SKM-1 treated with dmso at 0.1 percent for 144 hours (cell line): ENCODE data around the gene MAP3K4.
A peak's percentile ranks its signal among the peaks of the same experiment; 100 is the strongest.
"Not testable (repeated sequence)": the region's sequence is repeated elsewhere in the genome, so short reads cannot be mapped to it uniquely, and the experiment has no call there.

Experiments
- DNase-seq: peaks from one replicate; lab custom pipeline; 2025; ENCODE audit not compliant: unreplicated experiment; lab: John Stamatoyannopoulos, UW

The MAP3K4 gene

DNA sequence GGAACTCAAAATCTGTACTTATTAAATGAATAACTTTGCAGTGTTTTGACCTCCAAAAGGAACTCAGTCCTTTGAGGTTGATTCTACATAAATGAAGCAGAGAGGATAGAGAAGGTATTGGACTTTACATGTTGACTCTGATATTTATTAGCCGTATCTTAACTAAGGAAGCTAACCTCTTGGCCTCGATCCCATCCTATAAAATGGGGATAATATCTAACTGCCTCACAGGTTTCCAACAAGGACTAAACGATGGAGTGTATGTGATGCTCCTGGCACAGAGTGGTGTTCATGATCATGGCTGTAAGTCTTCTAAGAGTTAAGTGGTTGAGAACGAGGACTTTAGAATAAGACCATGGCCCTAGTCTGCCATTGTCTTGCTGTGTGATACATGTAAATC, 24.2 kb upstream of the MAP3K4 start:
- no peak for DNase-seq

DNA sequence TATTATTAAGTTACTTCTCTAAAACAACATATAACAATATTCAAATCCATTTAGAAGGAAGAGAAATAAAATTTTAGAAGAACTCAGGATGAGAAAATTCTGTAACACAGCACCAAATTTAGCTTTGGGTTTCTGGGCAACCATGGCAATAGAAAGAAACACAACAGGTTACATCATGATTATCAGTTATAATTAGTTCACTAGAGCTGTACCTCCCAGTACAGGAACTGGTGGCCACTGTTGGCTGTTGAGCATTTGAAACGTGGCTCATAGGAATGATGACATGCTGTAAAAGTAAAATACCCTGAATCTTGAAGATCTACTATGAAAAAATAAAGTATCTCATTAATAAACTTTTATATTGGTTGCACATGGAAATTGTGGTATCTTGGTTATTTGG, 23.7 kb upstream of the MAP3K4 start:
- DNase-seq = no peak

DNA sequence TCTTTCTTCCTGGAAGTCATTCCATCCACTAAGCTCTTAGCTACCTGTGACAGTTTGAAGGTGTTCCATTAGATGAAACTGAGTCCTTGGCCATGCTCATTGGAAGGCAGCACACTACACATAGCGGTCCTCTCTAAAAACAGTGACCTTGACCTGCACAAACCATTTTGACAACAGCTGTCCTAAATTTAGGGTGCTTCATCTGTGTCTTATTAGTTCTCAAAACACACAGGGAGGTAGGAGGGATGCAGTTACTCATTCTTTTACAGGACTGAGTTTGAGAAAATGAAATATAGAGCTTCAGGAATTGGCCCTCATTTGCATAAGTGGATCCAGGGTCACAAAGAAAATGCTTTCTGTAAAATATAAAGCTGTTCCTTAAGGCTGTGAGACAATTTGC, 20.4 kb upstream of the MAP3K4 start:
- no peak for DNase-seq

DNA sequence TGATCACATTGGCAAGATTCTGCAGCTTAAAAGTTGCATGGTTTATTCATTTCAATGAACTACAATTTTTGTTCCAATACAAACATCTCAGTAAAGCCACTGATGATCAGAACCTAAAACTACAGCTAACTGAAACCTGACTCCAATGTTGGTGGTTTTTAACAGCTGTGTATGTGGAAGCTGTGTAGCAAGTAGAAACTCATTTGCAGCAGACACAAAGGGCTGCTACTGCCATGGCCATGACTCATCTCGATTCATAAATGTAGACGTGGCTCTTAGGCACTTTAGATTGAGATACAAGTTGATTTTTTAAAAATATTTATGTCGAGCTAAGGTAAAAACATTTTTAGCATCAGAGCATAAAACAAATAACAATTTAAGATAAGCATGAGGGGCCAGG, 19.5 kb upstream of the MAP3K4 start:
- DNase-seq = no peak

DNA sequence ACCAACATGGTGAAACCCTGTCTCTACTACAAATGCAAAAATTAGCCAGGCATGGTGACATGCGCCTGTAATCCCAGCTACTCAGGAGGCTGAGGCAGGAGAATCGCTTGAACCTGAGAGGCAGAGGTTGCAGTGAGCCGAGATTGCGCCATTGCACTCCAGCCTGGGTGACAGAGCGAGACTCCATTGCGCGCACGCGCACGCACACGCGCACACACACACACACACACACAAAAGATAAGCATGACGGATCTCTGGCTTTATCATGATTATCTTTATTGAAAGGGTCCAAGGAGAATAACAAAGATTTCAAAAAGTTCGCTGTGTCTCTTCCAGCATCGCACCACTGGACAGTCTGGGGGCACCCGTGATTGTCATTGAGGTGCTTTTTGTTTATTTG, 19.0 kb upstream of the MAP3K4 start:
- DNase-seq = not testable (repeated sequence)

DNA sequence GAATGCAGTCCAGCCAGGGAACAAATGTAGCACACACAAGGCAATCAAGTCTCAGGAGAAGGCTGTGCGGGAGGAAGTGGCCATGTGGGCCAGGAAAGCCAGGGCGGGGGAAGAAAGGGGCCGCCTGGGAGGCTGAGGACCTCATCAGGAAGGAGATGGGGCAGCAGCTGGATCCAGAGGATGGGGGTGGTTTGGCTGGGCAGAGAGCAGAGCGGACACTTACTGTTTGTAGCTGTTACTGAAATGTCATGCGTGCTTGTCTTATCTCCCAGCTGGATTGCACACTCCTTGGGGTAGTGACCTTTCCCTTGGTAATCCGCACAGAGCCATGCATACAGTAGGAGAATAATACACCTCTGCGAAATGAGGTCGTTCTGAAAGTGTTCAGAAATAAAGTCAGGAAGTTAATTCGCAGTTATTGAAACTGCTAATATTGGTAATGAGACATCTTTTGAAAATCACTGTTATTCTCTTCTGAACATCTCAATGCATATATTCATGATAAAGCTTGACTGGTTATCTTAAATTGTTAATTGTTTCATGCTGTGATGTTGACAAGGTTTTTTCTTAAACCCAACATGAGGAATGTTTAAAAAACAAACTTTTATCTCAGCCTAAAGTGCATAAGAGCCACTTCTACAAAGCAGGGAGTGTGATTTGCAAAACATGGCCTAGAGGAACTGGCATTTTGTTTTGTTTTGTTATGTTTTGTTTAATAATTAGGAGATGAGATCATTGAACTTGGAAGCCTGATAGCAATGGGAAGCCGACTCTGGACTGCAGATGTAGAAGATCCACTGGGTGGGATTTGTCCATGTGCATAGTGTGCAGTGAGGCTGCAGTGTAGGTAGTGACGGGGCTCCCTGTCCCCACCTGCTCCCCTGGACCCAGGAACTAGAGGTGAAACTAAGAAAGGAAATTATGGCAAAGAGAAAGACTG, 18.0 kb upstream of the MAP3K4 start:
- no peak for DNase-seq

DNA sequence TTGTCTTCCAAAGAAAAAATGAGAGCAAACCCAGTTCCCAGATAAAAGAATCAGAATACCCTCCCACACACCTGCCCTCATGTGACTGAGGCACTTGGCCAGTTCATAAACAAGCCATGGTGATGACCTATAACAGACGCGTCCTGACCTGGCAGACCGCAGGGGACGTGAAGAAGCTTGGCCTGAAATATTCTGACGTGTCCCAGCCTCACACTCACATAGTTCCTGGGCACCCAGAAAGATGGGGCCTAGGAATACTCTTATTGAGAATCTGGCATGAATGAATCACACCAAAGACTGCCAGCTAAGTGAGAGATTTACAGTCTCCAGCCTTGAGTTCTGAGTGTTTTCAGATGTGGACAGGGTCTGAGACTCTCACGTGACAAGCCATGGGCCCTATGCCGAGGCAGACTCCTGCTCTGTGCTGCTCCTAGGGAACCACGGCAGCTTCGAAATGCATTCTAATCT, 17.2 kb upstream of the MAP3K4 start:
- DNase-seq = no peak

DNA sequence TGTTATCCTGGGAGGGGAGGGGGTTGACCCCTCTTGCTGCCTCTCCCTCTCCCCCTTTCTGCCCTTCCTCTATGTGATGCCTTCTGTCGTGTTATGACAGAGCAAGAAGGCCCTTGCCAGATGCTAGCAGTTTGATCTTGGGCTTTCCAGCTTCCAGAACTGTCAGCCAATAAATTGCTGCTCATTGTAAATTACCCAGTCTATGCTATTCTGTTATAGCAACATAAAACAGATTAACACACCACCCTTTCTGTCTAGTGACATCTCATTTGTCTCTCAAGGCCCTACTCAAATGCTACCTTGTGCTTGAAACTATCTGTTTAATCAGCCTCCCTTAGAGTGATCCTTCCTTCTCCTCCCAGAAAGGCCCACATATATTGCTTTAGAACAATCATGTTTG, 16.4 kb upstream of the MAP3K4 start:
- no peak for DNase-seq

DNA sequence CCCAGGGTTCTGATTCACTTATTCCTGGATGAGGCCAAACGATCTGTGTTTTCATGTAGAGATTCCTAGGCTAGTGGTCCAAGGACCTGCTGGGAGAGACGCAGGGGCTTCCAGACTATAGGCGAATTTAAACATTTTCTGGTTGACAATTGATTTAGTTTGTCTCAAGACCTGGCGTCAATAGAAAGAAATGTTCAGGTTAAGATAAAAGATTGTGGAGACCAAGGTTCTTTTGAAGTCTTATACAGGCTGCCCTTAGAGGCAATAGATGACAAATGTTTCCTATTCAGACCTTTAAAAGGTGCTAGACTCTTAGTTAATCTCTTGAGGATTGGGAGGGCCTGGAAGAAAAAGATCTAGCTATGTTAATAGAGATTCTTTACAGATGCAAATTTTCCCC, 15.6 kb upstream of the MAP3K4 start:
- not testable (repeated sequence) for DNase-seq

DNA sequence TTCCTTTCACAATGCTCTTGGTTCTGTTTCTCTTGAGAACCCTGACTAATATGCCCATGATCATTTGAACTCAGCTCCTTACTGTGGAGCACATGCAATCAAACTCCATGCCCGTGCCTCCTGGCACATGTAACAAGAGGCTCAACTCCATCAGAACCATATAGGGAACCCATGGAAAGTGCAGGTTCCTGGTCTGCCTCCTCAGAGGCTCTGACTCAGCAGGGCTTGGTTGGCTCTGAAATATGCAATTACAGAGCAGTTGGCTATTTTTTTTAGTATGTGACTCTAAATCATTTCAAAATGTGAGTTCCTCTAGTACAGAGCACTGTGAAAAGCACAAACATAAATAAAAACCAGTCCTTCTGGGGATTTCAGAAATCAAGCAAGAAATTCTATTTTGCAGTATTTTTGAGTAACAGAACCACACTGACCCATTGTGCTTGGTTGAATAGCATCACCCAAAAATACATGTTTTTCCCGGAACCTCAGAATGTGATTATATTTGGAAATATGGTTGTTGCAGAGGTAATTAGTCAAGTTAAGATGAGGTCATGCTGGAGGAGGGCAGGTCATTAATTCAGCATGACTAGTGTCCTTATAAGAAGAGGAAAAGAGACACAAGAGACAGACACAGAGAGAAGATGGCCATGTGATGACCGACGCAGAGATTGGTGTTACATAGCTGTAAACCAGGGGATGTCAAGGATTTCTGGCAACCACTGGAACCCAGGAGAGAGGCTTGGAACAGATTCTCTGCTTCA, 13.2 kb upstream of the MAP3K4 start:
- no peak for DNase-seq

DNA sequence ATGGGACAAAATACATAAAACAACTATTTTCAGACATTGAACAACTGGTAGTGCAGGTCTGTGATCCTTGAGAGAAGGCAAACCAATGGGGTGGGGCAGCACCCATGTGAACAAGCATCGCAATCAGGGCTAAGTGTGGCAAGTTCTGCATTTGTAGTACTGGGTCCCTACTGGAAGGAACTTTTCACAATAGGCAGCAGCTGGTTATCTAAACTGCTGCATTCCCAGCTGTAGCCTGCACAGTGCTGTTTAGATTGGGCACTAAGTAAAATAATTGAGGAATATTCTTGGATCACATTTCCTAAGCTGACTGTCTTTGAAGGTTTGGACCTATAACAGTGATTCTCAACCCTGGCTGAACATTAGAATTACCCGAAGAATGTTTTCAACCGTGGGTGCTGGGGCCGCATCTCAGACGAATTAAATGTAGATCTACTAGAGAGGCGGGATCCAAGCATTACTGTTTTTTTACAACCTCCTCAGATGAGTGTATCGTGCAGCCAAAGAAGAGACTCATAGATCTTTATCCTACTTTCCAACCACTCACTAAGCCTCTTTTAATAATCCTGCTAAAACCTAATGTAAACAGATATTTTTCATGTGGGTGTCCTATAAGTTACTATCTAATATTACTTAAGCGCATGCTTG, 12.4 kb upstream of the MAP3K4 start:
- peak; percentile 53 for DNase-seq

DNA sequence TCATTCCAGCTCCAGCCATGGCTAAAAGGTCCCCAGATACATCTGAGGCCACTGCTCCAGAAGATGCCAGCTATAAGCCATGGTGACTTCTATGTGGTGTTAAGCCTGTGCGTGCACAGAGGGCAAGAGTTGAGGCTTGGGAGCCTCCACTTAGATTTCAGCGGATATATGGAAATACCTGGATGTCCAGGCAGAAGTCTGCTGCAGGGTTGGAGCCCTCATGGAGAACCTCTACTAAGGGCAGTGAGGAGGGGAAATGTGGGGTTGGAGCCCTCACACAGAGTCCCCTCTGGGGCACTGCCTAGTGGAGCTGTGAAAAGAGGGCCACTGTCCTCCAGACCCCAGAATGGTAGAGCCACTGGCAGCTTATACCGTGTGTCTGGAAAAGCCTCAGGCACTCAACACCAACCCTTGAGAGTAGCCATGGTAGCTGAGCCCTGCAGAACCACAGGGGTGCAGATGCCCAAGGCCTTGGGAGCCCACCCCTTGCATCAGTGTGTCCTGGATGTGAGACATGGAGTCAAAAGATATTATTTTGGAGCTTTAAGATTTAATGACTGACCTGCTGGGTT, 8.1 kb upstream of the MAP3K4 start:
- DNase-seq = not testable (repeated sequence)

DNA sequence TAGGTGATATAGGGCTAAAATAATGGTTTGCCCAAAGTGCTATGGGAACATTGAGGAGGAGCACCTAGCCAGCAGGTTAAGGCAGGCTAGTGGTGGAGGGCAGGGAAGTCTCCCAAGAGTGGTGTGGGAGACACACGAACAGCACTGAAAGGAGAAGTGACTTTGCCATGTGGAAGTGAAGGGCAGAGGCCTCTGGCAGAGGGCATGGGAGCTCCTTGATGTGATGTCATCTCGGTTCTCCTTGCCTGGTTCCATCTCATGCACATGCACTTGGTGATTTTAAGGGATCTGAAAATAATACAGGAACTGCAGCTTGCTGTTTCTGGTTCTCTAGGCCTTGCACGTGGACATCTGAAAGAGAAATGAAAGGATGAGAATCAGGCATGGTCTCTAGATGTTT, 4.7 kb upstream of the MAP3K4 start:
- DNase-seq = peak; percentile 5

DNA sequence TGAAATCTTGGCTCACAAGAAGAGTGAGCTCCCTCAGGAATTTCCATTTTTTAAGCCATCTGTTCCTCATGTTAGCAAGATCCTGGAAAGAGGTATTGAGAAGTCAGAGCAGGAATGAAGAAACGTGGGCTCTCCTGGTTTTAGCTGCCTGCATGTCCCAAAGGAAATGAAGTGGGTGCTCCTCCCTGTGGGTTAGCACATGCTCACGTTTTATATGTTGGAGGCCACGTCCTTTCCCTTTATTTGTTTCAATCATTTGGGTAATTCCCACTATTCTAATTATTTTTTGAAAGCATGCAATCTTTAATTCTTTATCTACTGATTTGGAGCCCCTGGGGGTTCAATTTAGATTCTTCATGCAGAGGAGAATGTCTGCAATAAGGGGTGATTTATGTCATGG, 4.3 kb upstream of the MAP3K4 start:
- no peak for DNase-seq

DNA sequence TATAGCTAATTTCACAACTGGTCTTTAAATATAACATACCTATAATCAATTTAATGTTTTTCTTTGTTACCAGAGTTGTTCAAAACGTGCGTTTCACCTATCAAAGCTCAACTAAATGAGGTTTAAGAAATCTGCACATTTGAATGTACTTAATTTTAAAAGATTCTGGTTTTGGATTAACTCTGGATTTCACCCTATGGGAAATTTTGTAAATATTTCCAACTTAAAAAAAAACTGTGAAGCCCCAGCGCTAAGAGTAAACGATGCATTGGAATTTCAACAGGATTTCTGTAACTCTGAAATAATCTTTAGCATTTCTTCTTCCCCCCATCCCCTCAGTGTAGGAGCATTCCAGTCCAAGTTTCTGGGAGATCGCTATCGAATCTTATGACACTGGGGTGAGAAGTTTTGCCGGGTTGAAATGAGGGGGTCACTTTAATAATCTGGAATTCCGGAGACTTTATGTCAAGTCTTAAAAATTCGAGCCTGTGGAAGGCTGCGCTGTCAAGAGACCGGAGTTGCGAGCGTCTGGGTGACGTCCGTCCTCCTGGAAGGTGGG, 643 bp upstream of the MAP3K4 start:
- DNase-seq = no peak

DNA sequence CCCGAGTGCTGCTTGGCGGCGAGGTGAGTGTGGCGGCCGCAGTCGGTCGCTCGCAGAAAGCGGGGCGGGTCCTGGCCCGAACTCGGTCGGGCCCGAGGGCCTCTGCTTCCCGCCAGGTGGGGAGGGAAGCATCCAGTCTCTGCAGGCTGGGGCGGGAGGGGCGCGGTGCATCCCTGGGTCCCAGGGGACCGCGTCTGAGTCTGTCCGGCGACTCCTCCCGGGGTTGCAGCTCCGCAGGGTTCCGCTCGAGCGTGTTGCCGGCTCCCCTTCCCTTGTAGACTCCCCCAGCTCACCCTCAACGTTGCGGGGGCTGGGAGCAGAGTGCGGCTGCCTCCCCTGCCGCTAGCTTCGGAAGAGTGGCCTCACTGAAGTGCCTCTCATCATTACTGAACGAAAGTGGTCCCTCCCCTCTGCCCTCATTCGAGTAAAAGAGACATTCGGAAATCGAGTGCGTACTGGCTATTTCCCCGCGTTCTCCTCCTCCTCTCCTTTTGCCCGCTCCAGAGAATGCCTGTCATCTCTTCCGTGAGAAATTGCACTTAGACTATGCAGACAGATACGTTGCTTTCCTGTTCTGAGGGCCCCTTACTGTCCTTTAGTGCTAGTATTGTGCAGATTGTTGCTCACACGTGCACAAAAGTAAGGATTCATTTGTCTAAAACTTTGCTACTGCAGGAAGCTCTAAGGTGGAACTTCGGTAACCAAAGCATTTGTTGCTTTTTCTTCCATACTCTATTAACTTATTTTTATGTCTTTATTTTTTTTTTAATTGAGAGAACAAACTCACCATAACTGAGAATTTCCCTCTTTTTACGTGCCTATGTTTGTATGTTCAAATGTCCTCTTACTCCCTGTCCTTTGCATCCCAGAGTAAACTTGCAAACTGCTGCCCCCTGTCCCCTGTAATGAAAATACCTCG, 751 bp downstream of the MAP3K4 start:
- peak; percentile 47 for DNase-seq

DNA sequence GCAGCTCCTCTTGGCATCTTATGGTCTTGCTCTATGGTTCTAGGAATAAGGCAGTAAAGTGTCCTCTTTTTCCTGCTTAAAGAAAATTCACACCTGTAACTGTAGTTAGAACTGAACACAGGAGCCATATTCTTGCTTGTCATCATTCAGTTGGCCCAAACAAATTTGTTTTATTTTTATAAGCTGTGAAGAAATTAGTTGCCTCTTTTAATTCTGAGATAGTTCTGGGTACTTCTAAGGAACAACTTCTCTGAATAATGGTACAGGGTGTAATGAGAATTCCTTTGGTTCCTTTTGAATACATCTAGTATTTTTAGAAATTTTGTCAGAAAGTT, 1.4 kb downstream of the MAP3K4 start:
- DNase-seq = no peak

DNA sequence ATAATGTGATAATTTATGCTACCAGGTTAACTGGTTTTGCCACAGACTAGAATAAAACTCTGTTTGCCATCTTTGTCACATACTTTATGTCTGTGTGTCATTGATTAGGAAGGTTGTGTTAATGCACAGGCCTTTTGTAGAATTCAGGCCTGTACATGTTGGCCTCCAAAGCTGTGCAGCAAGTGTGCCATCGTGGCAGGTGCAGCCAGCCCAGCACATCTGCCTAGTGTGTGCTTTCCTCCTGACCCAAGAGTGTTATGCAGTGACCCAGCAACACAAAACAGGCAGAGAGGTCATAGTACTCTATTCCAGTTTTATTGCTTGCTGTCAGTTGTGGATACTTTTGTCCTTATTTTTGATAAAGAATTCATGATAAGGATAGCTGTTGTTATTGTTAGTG, 3.7 kb downstream of the MAP3K4 start:
- DNase-seq = no peak

DNA sequence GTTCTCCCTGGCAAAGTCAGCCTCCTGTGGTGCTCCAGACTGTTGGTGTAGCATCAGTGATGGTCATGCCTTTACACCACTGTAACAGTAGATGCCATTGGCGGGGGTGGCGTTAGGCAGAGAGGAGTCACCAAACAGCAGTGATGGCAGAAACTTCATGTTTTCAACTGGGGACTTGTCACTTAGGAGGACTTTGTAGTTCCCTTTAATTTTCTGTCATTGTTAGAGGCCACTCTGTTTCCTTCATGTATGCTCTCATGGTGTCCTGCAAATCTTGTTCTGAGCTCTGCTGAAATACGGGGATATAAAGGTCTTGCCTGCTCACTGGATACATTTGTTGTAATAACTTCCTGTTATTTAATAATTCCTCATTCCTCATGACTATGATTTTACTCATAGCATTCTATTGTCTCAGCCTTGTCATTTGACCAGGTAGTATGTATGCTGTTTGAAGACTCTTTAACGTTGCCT, 4.6 kb downstream of the MAP3K4 start:
- DNase-seq = no peak

DNA sequence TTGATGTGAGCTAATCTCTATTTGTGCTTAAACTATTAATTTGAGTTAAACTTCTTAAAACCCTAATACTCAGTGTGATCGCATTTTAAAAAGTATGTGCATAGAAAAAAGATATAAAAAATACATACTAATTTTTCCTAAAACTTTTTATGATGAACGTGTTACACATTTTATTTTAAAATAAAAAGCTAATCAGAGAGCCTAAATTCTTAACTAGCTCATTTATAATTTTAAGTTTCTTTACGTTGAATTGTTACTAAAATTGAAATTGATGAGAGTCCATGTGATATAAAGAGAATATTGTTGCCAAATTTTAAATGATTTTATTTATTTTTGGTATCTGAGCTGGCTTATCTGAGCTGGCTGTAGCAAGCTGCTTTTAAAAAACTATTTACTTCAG, 6.6 kb downstream of the MAP3K4 start:
- DNase-seq = no peak
